LNCaP clone FGC (cell line): ENCODE measurements around the gene INPP4B.

Experiments used
- DNase-seq: peaks from one replicate; pipeline ENCODE4 v3.0.0-alpha.2; 2011; ENCODE audit warnings: low read depth
- H3K4me3 ChIP-seq: 2 replicates; pipeline ENCODE4 v1.5.1; 2011; ENCODE audit warnings: mild to moderate bottlenecking, low read depth, low read length, control low read depth
- TF ChIP-seq, protein P1 (sequence below): IDR thresholded peaks from 2 replicates; pipeline ENCODE4 v1.5.1; 2012; ENCODE audit warnings: mild to moderate bottlenecking; ENCODE audit not compliant: control insufficient read depth, insufficient read depth; ENCODE audit errors: extremely low read depth

Gene INPP4B

GRCh38 chr4:142248946-142249345 lies 597.2 kb downstream of the INPP4B start:
- no peak for DNase-seq
- H3K4me3 ChIP-seq, result no peak overlapping the region
- TF ChIP-seq, protein P1, sequence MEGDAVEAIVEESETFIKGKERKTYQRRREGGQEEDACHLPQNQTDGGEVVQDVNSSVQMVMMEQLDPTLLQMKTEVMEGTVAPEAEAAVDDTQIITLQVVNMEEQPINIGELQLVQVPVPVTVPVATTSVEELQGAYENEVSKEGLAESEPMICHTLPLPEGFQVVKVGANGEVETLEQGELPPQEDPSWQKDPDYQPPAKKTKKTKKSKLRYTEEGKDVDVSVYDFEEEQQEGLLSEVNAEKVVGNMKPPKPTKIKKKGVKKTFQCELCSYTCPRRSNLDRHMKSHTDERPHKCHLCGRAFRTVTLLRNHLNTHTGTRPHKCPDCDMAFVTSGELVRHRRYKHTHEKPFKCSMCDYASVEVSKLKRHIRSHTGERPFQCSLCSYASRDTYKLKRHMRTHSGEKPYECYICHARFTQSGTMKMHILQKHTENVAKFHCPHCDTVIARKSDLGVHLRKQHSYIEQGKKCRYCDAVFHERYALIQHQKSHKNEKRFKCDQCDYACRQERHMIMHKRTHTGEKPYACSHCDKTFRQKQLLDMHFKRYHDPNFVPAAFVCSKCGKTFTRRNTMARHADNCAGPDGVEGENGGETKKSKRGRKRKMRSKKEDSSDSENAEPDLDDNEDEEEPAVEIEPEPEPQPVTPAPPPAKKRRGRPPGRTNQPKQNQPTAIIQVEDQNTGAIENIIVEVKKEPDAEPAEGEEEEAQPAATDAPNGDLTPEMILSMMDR, result no peak

DNA sequence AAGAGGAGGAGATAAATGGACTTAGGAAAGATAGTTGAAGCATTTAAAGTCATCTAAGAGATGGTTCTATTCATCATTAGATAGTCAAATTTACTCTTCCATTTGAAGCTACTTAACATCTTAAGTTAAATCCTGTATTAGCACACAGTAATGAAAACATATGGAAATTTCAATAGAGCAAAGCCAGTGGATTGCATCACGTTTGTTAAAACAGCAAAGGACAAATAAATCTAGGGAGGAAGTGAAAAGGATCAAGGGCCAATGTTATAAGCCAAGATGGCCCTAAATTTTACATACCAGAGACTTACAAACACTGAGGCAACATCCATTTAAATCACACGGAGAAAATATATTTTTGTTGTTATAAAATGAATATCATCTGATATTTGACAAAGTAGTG lies 602.8 kb downstream of the INPP4B start:
- TF ChIP-seq, protein P1, result no peak
- H3K4me3 ChIP-seq, result no peak overlapping the region
- no peak for DNase-seq

DNA sequence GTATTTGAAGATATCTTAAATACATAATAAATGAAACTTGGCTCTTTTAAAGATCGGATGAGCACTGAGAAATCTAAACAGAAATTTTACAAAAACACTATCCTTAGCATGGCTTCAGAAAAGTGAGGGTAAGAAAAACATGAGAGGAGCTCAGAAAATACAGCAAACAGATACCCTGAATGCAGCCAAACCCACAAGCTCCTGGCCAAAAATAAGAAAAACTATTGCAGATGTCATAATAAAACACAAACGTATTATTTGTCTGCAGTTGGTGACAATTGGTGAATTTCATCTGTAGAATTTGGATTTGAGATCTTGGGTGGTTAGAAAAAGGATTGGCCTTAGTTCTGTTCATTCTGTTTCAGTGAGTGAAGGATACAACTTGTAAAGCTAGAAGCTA lies 603.9 kb downstream of the INPP4B start:
- no peak overlapping the region for H3K4me3 ChIP-seq
- no peak for DNase-seq
- TF ChIP-seq, protein P1, result no peak

DNA sequence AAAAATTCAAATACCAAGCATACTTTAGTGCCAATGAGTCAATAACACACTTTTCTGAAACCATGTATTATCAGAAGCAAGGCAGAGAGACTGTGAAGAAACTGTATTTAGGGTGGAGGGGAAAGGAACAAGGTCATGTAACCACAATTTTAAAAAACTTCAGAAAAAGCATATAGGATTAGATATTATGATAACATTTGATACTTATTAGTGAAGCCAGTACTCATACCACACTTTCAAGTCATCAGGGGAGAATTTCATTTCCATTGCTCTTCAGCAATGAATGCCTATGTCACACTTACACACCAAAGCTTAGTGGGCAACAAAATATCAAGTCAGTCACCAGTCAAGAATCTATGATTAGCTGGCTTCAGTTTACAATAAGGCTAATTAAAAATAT lies 607.5 kb downstream of the INPP4B start:
- DNase-seq, result no peak
- TF ChIP-seq, protein P1, result no peak

DNA sequence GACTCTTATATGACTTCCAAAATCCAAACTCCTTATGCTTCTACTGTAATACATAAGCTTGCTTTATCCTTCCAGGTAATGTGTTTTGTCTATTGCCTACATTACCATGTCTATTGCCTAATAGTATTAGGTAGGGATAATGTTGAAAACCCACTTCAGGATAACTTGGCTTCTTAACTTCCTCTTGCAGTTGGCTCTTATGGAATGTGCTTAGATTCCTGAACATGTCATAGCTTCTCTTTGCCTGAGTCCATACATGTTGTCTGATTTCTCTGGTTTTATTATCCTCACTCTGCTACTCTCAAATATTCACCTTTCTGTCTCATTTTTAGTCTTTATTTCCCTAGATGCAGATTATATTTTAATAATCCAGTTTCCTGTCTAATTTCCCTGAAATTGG lies 609.8 kb downstream of the INPP4B start:
- no peak overlapping the region for H3K4me3 ChIP-seq
- TF ChIP-seq, protein P1, result no peak
- no peak for DNase-seq

More for the DNA sequence above, 607.5 kb downstream of the INPP4B start:
- H3K4me3 ChIP-seq, result no peak overlapping the region

DNA sequence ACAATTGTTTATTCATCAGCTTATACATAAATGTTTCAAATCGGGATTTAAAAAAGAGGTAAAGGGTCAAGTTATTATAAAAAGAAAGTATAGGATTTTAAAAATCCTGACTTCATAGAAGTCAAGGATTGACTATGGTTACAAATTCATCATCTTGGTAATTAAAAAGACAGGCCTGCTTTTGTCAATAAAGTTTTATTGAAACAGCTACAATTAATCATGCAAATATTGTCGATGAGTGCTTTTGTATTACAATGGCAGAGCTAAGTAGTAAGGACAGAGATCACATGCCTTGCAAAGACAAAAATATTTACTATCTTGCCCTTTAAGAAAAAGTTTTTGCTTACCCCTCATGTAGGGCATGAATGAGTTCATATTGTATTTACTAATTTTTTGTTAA lies 614.3 kb downstream of the INPP4B start:
- TF ChIP-seq, protein P1, result no peak
- DNase-seq, result no peak
- H3K4me3 ChIP-seq, result no peak overlapping the region

DNA sequence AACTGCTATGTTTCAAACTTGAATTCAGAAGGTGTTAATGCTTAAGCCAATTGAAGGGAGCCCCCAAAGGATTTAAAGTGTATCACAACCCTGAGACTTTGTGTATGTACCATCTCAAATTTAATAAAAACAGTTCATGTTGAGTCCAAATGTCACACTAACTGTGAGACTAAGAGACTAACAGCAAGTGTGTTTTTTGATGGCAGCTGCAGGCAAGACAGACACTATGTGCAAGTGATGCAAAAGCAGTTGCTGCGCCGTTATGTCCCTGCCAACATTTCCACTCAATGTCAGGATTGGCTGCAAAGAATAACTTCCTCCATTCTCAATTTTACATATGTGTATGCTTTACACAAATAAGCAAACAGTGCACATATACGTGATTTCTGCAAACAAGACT lies 615.1 kb downstream of the INPP4B start:
- TF ChIP-seq, protein P1, result no peak
- no peak for DNase-seq
- H3K4me3 ChIP-seq, result no peak overlapping the region
